ENCODE data around the gene THRB.

THRB gene

DNA sequence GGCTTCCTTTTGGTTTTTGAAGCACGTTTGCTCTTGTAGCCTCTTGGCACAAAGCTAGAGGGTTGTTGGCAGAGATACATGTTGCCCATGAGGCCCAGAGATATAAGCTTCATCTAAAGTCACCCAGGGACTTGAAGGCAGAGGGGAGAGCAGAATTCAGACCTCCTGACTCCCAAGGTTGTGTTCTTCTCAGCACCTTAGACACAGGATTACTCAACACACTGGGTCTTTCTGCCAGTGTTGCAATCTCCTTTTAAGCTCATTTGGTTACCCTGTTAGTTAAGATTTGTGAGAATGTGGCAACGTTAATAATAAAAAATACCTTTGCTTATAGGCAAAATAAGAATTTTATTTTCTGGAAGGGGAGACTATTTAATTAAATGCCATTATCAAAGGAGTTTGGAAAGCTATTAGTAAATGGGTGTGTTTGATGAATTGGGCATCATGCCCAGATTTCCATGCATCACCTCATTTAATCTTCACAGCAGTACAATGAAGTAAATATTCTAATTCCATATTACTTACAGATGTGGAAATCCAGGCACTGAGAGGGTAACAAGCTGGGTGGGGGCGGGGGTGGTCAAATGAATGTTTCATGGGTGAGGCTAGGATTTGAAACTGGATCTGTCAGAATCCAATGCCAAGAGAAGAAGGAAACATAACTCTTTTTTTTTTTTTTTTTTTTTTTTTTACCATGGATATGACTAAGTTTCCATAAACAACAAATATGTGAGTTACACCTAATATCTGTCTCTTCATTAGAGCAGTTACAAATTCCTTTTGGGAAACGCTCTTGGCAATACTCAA lies 366.2 kb downstream of the THRB start:
- DNase-seq (ENCODE audit: low spot score) = no peak
- TF ChIP-seq, protein P1, sequence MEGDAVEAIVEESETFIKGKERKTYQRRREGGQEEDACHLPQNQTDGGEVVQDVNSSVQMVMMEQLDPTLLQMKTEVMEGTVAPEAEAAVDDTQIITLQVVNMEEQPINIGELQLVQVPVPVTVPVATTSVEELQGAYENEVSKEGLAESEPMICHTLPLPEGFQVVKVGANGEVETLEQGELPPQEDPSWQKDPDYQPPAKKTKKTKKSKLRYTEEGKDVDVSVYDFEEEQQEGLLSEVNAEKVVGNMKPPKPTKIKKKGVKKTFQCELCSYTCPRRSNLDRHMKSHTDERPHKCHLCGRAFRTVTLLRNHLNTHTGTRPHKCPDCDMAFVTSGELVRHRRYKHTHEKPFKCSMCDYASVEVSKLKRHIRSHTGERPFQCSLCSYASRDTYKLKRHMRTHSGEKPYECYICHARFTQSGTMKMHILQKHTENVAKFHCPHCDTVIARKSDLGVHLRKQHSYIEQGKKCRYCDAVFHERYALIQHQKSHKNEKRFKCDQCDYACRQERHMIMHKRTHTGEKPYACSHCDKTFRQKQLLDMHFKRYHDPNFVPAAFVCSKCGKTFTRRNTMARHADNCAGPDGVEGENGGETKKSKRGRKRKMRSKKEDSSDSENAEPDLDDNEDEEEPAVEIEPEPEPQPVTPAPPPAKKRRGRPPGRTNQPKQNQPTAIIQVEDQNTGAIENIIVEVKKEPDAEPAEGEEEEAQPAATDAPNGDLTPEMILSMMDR (IDR thresholded peaks at IDR 0.05; ENCODE audit: extremely low read depth, missing control alignments) = no peak

DNA sequence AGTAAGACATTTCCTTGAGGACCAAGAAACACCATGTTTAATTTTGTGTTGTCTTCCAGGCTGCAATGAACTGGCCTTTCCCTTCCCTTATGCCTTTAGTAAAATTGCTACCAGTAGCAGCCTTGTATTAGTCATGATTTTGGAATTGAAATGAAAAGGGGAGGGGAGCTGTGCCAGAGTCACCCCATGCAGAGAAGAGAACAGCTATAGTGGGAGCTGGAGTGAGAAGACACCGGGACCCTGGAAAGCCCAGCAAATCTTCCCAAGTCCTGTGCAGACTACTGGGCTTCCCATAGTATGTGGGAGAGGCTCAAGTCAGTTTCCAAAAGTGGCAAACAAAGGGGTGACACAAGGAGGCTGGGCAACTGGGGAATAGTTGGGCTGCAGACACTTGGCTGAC lies 371.1 kb downstream of the THRB start:
- DNase-seq (ENCODE audit: low spot score) = no peak
- TF ChIP-seq, protein P1 (IDR thresholded peaks at IDR 0.05; ENCODE audit: extremely low read depth, missing control alignments) = no peak

DNA sequence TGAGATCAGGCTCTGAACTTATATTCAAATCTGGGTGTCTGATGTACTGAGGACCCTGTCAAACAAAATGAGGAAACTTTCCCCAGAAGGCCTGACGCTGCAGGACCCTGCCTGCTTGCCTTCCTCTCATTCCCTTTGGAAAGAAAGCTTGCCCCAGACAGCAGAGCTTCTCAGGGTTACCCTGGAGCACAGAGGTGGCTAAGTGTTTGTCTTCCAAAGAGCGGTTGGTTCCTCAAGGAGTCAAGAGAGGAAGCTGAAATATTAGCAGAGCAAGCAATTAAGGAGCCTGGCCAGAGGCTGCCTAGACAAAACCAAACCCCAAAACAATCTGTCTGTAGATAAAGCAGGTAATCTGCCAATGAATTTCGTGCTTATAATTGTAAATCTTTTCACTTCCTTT lies 374.2 kb downstream of the THRB start:
- TF ChIP-seq, protein P1 (IDR thresholded peaks at IDR 0.05; ENCODE audit: extremely low read depth, missing control alignments) = no peak
- no peak for DNase-seq (ENCODE audit: low spot score)

DNA sequence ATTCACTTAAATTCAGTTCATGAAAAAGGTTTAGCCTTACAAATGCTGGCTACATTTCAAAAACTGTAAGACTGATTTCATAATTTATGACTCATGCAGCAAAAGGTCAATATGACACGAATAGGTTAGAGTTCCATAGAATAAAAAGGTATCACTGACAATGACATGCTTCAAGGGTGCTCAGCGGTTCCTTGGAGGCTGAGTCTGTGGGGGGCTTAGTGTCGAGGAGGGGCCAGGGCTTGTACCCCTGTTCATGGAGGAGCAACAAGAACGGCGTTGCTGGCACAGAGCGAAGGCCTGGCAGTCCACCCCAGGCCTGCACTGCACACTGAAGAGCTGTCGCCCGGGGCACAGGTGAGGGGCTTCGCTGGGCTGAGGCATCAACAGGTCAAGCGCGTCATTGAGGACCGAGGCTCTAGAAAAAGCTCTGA lies 375.3 kb downstream of the THRB start:
- no peak for DNase-seq (ENCODE audit: low spot score)
- TF ChIP-seq, protein P1 (IDR thresholded peaks at IDR 0.05; ENCODE audit: extremely low read depth, missing control alignments) = no peak

DNA sequence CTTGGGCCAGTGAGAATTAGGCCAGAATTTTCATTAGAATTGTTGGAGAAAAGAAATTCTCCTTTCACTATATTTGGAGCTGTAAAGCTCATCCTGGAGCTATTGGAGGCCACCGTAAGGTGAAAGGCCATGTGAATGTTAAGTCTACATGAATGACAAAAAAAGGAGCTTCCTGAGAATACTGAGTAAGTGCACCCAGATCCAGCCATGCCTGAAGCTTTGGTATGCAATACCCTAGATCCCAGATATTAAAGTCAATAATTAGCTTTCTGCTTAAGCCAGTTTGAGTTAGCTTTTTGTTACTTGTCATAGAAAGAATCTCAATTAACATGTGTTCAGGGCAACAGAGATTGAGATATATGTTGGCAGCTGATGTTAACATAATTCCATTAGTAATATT lies 377.1 kb downstream of the THRB start:
- TF ChIP-seq, protein P1 (IDR thresholded peaks at IDR 0.05; ENCODE audit: extremely low read depth, missing control alignments) = no peak
- DNase-seq (ENCODE audit: low spot score) = no peak

DNA sequence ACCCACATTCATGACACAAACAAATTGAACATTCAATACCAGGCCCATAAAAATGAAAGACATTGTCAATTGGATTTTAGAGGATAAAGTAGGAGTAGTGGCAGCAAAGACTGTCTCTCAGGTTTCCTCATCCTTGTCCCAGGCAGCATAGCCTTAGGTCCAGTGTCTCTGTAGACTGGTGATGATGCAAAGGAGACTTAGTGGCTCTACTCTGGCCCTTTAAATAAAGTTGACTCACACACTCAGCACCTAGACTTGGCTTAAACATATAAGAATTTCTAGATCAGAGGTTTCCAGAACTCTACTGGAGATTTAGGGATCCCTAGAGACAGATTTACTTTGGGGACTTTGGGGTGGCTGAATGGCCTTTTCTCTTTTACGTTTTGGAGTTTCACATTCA lies 382.9 kb downstream of the THRB start:
- no peak for DNase-seq (ENCODE audit: low spot score)
- TF ChIP-seq, protein P1 (IDR thresholded peaks at IDR 0.05; ENCODE audit: extremely low read depth, missing control alignments) = no peak

DNA sequence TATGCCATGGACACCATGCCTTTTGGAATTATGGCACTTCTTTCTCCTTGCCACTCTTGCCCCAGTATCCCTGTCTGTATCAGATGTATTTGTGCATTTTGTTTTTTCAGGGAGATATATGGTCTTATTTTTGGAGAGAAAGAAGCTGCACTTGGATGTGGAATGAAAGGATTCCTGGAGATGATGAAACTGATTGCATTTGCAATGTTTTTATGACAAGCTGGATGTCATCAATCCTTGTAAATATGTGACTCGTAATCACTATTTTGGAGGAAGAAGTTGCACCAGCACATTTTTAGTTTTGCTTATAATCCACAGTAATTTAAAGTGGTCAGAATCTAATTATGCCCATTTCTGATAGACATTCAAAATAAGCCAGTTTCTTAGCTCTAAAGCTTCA lies 384.6 kb downstream of the THRB start:
- no peak for DNase-seq (ENCODE audit: low spot score)

More for the DNA sequence above, 384.6 kb downstream of the THRB start:
- TF ChIP-seq, protein P1 (IDR thresholded peaks at IDR 0.05; ENCODE audit: extremely low read depth, missing control alignments) = no peak

Data from GM20000 (cell line).